NT2/D1 (cell line): Measurements from ENCODE around the gene ZDHHC18.

ENCODE experiments used
- SUZ12 ChIP-seq: IDR thresholded peaks from 2 replicates; pipeline ENCODE4 v1.6.1; 2011; ENCODE audit not compliant: insufficient read length, insufficient read depth; ENCODE audit errors: extremely low read depth
- YY1 ChIP-seq: IDR thresholded peaks from 2 replicates; pipeline ENCODE4 v1.6.1; 2011; ENCODE audit not compliant: insufficient read length, insufficient read depth
- ZNF274 ChIP-seq: IDR thresholded peaks from 2 replicates; pipeline ENCODE4 v1.6.1; 2011; ENCODE audit warnings: mild to moderate bottlenecking, low read depth, low read length

DNA sequence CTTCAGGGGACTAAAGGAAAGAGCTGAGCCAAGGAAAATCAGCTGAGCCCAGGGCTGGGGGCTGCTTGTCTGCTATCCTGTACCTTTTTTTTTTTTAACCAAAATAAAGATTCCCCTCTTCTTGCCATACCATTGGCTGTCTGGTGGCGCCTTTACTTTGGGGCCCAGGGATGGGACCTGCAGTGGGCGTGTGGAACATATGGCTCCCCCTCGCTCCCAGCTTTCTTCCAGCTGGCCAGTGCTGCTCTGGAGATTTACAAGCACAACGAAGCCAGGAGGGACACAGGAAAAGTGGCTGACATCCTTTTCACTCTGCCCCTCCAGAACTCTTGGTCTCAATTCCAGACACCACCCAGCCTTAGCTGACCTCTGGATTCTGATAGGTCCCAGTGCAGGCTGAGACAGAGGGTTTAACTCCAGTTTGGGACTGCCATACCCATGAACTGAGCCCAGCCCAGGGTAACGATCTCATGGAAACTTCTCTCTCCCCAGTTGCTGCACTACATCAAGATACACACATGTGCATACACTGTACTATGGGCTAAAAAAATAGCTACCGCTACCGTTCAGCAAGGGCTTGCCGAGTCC lies 31.1 kb downstream of the ZDHHC18 start:
- no peak for TF ChIP-seq YY1
- no peak for TF ChIP-seq ZNF274
- TF ChIP-seq SUZ12 = no peak
